ENCODE data around the gene AASDHPPT. TPM values are rescaled to one million over a fixed set of nuclear protein-coding genes. Genes with fewer than 3 reads are reported as not detected.

The AASDHPPT gene
- total and polyA plus RNA-seq, 2 of the 4 experiments (the other 2 are of a cell fraction): 22.0 to 56.3 TPM

GRCh38 chr11:106061249-106061784 is 16.1 kb upstream of the AASDHPPT start:
- Histone ChIP-seq H3K23ac (ENCODE audit: low read depth, low read length) (no peak overlapping the region), H3K9ac (ENCODE audit: low read depth, low read length) (no peak overlapping the region), H3K4me3 (ENCODE audit: insufficient read depth, low read depth, low read length) (no peak overlapping the region), H2AK9ac (replicated peaks; ENCODE audit: low read depth, low read length, poor library complexity) (no peak overlapping the region), H3K27me3 (ENCODE audit: control insufficient read depth, insufficient read depth, low read length) (no peaks in the 10 kb centered on the region), H4K8ac (ENCODE audit: low read depth in 2 of 2, low read length in 2 of 2) (no peak overlapping the region), H3K4me2 (ENCODE audit: low read depth, low read length) (no peak overlapping the region), H3K9me1 (ENCODE audit: insufficient read depth, low read length) (no peaks in the 10 kb centered on the region; the same call in 1 of the 2 replicates), H3K56ac (ENCODE audit: extremely low read depth, insufficient read depth, low read length) (no peak overlapping the region), H3K9me3 (ENCODE audit: control insufficient read depth, insufficient read depth, low read length) (no peaks in the 10 kb centered on the region), H3K36me3 (ENCODE audit: control insufficient read depth, insufficient read depth, low read length) (no peaks in the 10 kb centered on the region), H2AFZ (replicated peaks; ENCODE audit: low read length, poor library complexity) (no peak overlapping the region), H3K4ac (ENCODE audit: low read depth, low read length) (no peak overlapping the region), H3K18ac (ENCODE audit: low read depth, low read length) (no peak overlapping the region), H4K20me1 (ENCODE audit: insufficient read depth, low read length) (no peaks in the 10 kb centered on the region), H2AK5ac (ENCODE audit: low read depth, low read length) (no peak overlapping the region), H4K5ac (ENCODE audit: low read depth, low read length) (no peak overlapping the region), H2BK5ac (ENCODE audit: low read depth, low read length, poor library complexity, severe bottlenecking) (no peak overlapping the region), H4K91ac (ENCODE audit: insufficient read depth, low read depth, low read length) (no peak overlapping the region), H3K27ac (ENCODE audit: insufficient read depth, low read length) (no peak overlapping the region), H3K79me1 (ENCODE audit: low read depth in 1 of 2, low read length in 2 of 2) (no peaks in the 10 kb centered on the region), H2BK120ac (ENCODE audit: low read depth, low read length) (no peak overlapping the region), H2BK20ac (ENCODE audit: low read depth, low read length) (no peak overlapping the region), H2BK15ac (ENCODE audit: low read depth, low read length) (no peak overlapping the region), H3K14ac (replicated peaks; ENCODE audit: low read depth, low read length) (no peak overlapping the region), H3K4me1 (ENCODE audit: control insufficient read depth, insufficient read depth, low read length) (no peaks in the 10 kb centered on the region)
- in situ Hi-C loops (cut with MboI; ENCODE audit: low sequenced_read_pairs) (no loop called here), dilution Hi-C loops (cut with HindIII; ENCODE audit: low sequenced_read_pairs, unreplicated experiment) (no loop called here), intact Hi-C loops (cut with micrococcal nuclease) (no loop called here)
- DNase-seq (no peak), ATAC-seq (ENCODE audit: low read depth) (no peak)
- BruUV-seq (replicated peaks): no TSS peak
- no peak for TF ChIP-seq ELK1 (IDR thresholded peaks at IDR 0.05; ENCODE audit: borderline replicate concordance, low read depth, low read length)
- no peak for TF ChIP-seq MXI1 (IDR thresholded peaks at IDR 0.05; ENCODE audit: borderline replicate concordance, low read depth, low read length)
- TF ChIP-seq RFX5 (IDR thresholded peaks at IDR 0.05; ENCODE audit: low read depth, low read length): no peak
- no peak for TF ChIP-seq RAD21 (IDR thresholded peaks at IDR 0.05; ENCODE audit: low read length)
- TF ChIP-seq BHLHE40 (IDR thresholded peaks at IDR 0.05; ENCODE audit: low read depth, low read length): no peak
- no peak for TF ChIP-seq USF2 (IDR thresholded peaks at IDR 0.05; ENCODE audit: low read depth, low read length)
- TF ChIP-seq FOS (IDR thresholded peaks at IDR 0.05; ENCODE audit: low read depth, low read length): no peak
- no peak for TF ChIP-seq POLR2A (IDR thresholded peaks at IDR 0.05; ENCODE audit: low read depth, low read length)
- no peak for TF ChIP-seq RCOR1 (IDR thresholded peaks at IDR 0.05; ENCODE audit: insufficient replicate concordance, low read length)
- no peak for TF ChIP-seq CEBPB (IDR thresholded peaks at IDR 0.05; ENCODE audit: low read depth, low read length)
- no peak for TF ChIP-seq CHD1 (IDR thresholded peaks at IDR 0.05; ENCODE audit: low read depth, low read length)
- TF ChIP-seq SMC3 (IDR thresholded peaks at IDR 0.05; ENCODE audit: low read depth, low read length): no peak
- TF ChIP-seq MAZ (IDR thresholded peaks at IDR 0.05; ENCODE audit: borderline replicate concordance, low read depth, low read length): no peak
- TF ChIP-seq CTCF (conservative IDR thresholded peaks at IDR 0.05; ENCODE audit: low read depth, low read length): no peak
- POLR2A ChIA-PET (ENCODE audit: unreplicated experiment): interaction anchor here (0.6 kb wide), 1 partner anchor 30 kb away, joined by 3 read pairs; no protein-coding TSS in a partner anchor
- CTCF ChIA-PET: no interaction called here
